ENCODE data around the gene PRRC1.
A peak's percentile ranks its signal among the peaks of the same experiment; 100 is the strongest.
"Not testable (repeated sequence)": the region's sequence is repeated elsewhere in the genome, so short reads cannot be mapped to it uniquely, and the experiment has no call there.

PRRC1 gene

GRCh38 chr5:127549551-127549950 lies 32.1 kb downstream of the PRRC1 start:
- DNase-seq, result no peak

DNA sequence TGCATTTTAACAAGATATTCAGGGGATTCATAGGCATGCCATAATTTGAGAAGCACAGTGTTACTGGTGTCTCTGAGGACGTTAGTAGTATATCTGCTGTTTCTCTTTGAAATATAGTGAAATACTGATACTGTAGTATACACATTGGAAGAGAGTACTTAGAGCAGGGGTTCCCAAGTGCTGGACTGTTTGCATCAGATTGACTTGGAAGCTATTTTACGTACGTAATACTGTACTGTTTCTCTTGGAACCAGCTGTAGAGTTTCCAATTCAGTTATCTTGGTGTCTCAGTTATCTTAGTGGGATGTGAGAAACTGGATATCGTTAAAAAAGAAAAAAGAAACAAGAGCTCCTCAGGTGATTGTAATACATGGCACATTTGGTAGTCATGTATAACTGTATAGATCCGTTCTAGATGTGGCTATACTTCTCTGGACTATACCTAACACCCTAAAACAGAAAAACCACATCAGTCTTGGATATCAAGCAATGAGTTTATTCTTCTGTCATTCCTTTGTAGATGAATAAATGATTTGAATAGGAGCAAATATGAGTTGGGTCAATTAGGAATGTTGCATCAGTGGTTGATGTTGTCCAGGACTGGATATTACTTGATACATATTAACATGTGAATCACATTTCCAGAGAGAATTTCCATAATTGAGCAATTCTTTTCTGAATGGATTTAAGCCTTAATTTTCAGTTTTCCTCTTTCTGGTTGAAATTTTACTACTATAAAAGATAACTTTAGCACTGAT lies 33.4 kb downstream of the PRRC1 start:
- no peak for DNase-seq

- no peak for DNase-seq
Observed at GRCh38 chr5:127551410-127552041, 34.1 kb downstream of the PRRC1 start.

- DNase-seq, result no peak
Observed at GRCh38 chr5:127555826-127556225, 38.4 kb downstream of the PRRC1 start.

DNA sequence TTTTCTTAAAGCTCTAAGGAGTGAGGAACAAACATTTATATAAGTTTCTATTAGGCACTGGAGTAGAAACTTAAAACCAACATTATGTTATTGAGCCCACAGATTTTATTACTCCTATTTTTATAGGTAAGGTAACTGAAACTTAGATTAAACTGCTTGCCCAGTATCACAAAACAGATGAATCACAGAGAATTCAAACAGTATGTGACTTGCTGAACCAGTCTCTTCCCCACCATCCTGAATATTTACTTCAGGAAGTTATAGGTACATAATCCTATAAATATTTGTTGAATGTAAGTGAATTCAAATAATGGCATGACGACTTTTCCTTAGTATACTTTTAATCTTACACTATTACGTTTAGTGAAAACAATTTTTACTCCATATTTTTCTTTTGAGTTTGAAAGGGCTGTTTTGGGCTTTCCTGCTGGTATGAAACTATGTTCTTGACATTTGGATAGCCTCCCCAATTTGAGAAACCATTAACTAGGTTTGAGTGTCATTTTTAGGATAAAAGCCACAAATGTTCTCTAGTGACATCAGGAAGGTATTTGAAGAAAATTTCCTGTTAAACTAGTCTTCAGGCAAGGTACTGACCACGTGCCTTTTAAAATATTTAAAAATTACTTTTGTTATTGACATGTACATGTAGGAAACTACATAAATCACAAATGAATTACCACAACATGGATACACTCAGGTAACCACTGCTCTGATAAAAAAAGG lies 39.3 kb downstream of the PRRC1 start:
- DNase-seq, result no peak

- no peak for DNase-seq
Observed at GRCh38 chr5:127558273-127558672, 40.8 kb downstream of the PRRC1 start.

- no peak for DNase-seq
Observed at GRCh38 chr5:127561254-127561653, 43.8 kb downstream of the PRRC1 start.

DNA sequence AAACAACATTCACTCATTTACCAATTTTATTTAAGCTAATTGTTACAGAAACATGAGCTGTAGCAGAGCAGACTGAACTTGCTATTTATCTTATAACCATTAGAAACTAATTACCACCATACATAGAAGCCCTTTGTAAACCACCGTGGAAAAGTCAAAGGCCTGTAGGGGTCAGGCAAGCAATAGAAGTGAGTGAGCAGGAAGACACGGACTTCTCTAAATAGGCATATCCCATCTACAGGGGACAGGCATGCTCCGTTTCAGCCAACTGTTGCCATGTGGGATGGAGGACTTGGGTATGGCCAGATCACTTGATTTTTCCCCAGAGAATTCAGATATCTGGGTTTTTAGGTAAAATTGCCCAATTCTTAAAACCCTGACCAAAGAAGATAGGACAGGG lies 44.8 kb downstream of the PRRC1 start:
- no peak for DNase-seq

GRCh38 chr5:127563136-127563535 lies 45.7 kb downstream of the PRRC1 start:
- no peak for DNase-seq

DNA sequence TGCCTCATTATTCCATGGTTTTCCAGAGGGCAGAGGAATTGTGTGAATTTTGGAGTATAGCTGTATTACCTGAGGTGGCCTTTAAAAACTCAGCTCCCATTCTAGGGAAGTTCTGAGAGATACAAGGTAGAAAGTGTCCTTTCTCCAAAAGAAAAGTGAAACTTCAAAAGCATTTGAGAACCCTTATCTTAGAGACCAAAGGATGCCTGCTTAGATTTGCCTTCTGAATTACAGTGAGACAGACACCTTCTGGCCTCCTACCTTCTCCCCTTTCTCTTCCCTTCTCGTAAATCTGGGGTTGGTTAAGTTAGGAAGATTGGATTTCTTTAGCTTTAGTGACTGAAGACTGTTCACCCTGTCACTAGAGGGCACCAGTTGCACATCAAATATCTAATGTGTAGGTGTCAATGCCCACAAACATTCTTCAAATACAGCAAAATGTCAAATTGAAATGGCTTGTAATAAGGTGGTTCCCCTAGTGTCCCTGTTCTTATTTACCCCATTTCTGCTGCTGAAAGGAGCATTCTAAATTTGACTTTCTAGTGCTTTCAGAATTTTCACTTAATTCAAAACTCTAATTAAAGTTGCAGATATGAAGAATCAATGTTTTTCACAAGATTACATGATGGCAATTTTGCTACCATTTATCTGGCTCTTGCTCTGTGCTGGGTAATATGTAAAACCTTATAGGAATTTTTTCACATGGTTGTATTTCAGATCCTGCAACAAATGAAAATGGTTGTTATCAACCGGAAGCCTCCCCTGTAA lies 46.7 kb downstream of the PRRC1 start:
- DNase-seq, result peak; percentile 74

- DNase-seq, result no peak
Observed at GRCh38 chr5:127565586-127566270, 48.3 kb downstream of the PRRC1 start.

DNA sequence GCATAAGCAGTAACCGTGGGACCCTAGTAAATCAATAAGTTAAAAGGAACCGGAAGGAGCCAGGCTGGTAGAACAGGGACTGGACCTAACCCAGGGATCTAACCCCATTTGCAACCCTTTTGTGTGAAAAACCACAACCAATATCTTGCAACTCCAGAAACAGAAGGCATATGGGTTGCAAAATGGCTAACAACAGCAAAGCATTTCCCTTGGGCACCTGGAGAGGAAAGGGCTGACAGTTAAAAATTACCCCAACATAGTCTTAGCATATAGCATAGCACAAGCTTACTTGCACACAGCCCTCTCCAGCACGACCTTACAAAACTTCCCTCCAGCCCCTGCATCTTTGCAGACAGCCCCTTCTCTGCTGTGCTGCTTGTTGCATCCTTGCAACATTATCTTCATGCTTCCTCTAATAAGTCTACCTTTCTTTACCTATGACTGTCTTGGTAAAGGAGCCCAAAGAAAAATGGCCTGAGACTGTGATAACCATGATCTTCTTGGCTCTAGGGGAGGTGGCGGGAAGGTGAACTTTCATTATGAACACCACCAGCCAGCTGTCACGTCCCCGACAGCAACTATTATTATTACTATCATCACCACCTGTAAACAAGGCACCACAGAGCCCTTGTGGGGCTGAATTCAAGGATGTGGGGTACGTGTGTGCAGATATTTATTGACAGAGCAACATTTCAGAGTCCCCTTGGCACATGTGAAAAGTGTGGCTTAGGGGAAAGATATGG lies 49.8 kb downstream of the PRRC1 start:
- DNase-seq, result no peak

DNA sequence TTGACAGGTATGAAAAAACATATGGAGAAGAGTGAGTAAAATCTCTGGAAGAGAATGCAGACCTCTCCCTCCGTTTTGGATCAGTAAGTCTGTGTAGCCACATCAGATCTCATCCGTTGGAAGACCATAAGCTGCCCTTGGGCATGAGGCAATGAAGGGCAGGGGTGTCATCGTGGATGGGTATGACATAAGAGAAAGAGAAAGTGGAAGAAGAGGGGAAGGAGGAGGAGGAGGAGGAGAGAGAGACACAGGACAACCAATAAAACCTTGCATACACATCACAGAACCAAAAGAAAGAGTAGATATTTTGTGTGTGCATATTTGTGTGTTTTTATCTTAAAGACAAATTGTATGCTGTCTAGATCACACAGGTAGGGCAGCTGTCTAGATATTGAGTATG lies 50.7 kb downstream of the PRRC1 start:
- DNase-seq, result no peak

DNA sequence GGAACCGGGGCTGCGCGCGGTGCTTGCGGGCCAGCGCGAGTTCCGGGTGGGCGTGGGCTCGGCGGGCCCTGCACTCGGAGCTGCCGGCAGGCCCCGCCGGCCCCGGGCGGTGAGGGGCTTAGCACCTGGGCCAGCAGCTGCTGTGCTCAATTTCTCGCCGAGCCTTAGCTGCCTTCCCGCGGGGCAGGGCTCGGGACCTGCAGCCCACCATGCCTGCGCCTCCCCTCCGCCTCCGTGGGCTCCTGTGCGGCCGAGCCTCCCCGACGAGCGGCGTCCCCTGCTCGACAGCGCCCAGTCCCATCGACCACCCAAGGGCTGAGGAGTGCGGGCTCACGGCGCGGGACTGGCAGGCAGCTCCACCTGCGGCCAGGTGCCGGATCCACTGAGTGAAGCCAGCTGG lies 52.0 kb downstream of the PRRC1 start:
- not testable (repeated sequence) for DNase-seq

- DNase-seq, result no peak
Observed at GRCh38 chr5:127571314-127572131, 54.1 kb downstream of the PRRC1 start.

- no peak for DNase-seq
Observed at GRCh38 chr5:127572930-127573329, 55.5 kb downstream of the PRRC1 start.

DNA sequence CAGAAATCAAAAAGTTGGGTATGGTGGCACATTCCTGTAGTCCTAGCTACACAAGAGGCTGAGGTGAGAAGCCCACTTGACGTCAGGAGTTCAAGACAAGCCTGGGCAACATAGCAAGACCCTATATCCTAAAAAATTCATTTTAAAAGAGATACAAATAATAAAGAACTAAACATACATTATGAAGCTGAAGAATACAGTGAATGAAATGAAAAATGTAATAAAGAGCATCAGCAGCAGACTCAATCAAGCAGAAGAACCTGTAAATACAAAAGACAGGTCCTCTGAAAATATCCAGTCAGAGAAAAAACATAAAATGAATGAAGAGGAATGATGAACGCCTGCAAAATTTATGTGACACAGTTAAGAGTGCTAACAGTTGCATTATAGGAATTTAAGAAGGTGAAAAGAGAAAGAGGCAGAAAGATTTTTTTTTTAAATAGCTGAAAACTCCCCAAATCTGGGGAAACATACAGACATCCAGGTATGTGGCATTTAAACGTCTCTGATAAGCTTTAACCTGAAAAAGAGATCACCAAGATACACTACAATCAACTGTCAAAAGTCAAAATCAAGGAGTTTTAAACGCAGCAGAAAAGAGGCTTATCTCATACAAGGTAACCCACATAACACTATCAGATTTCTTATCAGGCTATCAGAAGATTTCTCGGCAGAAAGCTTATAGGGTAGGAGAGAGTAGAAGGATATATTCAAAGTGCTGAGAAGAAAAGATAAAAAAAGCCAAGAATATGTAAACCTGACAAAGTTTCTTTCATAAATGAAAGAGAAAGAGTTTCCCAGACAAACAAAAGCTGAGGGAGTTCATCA lies 57.6 kb downstream of the PRRC1 start:
- no peak for DNase-seq

DNA sequence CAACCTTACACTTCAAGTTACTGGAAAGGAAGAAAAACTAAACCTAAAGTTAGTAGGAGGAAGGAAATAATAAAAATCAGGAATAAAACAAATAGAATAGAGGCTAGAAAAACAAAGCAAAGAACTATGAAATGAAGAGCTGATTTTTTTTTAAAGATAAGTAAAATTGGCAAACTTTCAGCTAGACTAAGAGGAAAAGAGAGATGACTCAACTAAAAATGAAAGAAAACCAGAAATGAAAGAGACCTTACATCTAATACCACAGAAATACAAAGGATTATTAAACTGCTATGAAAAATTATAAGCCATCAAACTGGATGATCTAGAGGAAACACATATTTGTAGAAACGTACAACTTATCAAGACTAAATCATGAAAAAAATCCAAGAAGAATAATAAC lies 60.0 kb downstream of the PRRC1 start:
- no peak for DNase-seq

GRCh38 chr5:127580731-127581130 lies 63.3 kb downstream of the PRRC1 start:
- DNase-seq, result no peak

- DNase-seq, result no peak
Observed at GRCh38 chr5:127581450-127581849, 64.0 kb downstream of the PRRC1 start.
